K562 (cell line): ENCODE measurements around the gene GTSE1. TPM values are rescaled to one million over a fixed set of nuclear protein-coding genes. Genes with fewer than 3 reads are reported as not detected.

Experiments used
- C11orf30 ChIP-seq: fragments of 450-650 bp; IDR thresholded peaks from 2 replicates; pipeline ENCODE4 v1.6.1; 2016; ENCODE audit warnings: low read depth, mild to moderate bottlenecking
- CHCHD3 ChIP-seq: fragments of 250-450 bp; sonication (Bioruptor Pico); IDR thresholded peaks from 2 replicates; pipeline ENCODE4 v2.1.2; 2022; ENCODE audit warnings: mild to moderate bottlenecking
- CTCF ChIP-seq, 3 experiments: IDR thresholded peaks in 2 of 3; conservative IDR thresholded peaks in 1 of 3; 2 replicates each; pipeline ENCODE4 v1.5.1; 2011 to 2012; ENCODE audit warnings: low read length in 3 of 3, mild to moderate bottlenecking in 3 of 3, control low read depth in 2 of 3, improper control_type of control experiment in 1 of 3, inconsistent platforms in 1 of 3, low read depth in 1 of 3, mixed read lengths in 1 of 3, moderate library complexity in 1 of 3; ENCODE audit not compliant: insufficient read depth in 2 of 3
- FOS ChIP-seq: IDR thresholded peaks from 3 replicates; pipeline ENCODE4 v1.6.1; 2011; ENCODE audit not compliant: insufficient read length; ENCODE audit errors: extremely low read depth
- GTF2A2 ChIP-seq: IDR thresholded peaks from 2 replicates; pipeline ENCODE4 v1.6.1; 2016; ENCODE audit warnings: mild to moderate bottlenecking, missing genetic modification characterization, missing compliant biosample characterization
- GTF3C2 ChIP-seq: IDR thresholded peaks from 3 replicates; pipeline ENCODE4 v1.6.1; 2011; ENCODE audit warnings: borderline replicate concordance, mild to moderate bottlenecking, moderate library complexity; ENCODE audit not compliant: insufficient read length; ENCODE audit errors: extremely low read depth
- HDAC2 ChIP-seq: fragments of 450-650 bp; IDR thresholded peaks from 2 replicates; pipeline ENCODE4 v1.6.1; 2016; ENCODE audit warnings: mild to moderate bottlenecking
- HMG20B ChIP-seq: fragments of 250-450 bp; sonication (Bioruptor Pico); IDR thresholded peaks from 2 replicates; pipeline ENCODE4 v1.5.0; 2021; ENCODE audit warnings: mild to moderate bottlenecking
- IRF2 ChIP-seq: sonication (generic); formaldehyde crosslinking; IDR thresholded peaks from 2 replicates; pipeline ENCODE4 v1.8.1; 2022; ENCODE audit warnings: mild to moderate bottlenecking, missing genetic modification reagents
- MBD1 ChIP-seq: fragments of 250-450 bp; sonication (Bioruptor Pico); IDR thresholded peaks from 2 replicates; pipeline ENCODE4 v1.8.0; 2022; ENCODE audit warnings: inconsistent platforms
- MTF1 ChIP-seq: fragments of 250-450 bp; sonication (Bioruptor Pico); IDR thresholded peaks from 2 replicates; pipeline ENCODE4 v1.9.0; 2021; ENCODE audit warnings: moderate library complexity, mild to moderate bottlenecking, inconsistent platforms, borderline replicate concordance
- PRPF4 ChIP-seq: fragments of 200-400 bp; formaldehyde crosslinking; IDR thresholded peaks from one replicate; pipeline ENCODE4 v1.6.1; 2017; ENCODE audit warnings: low read length, low read depth, mild to moderate bottlenecking; ENCODE audit not compliant: insufficient read depth, poor library complexity, severe bottlenecking
- PTTG1 ChIP-seq: fragments of 450-650 bp; IDR thresholded peaks from 2 replicates; pipeline ENCODE4 v1.6.1; 2016; ENCODE audit warnings: low read depth, mild to moderate bottlenecking, missing genetic modification characterization, missing compliant biosample characterization
- PURB ChIP-seq: sonication (generic); formaldehyde crosslinking; IDR thresholded peaks from 2 replicates; pipeline ENCODE4 v1.9.0; 2021; ENCODE audit warnings: low read depth, mild to moderate bottlenecking, missing genetic modification reagents
- RBM17 ChIP-seq: fragments of 200-400 bp; formaldehyde crosslinking; IDR thresholded peaks from 2 replicates; pipeline ENCODE4 v1.6.1; 2017; ENCODE audit warnings: low read depth, mild to moderate bottlenecking, low read length, borderline replicate concordance
- SIX5 ChIP-seq, 2 experiments: IDR thresholded peaks; 2 replicates each; pipeline ENCODE4 v1.6.1; 2011; ENCODE audit warnings: low read length in 2 of 2, borderline replicate concordance in 1 of 2, low read depth in 1 of 2, mild to moderate bottlenecking in 1 of 2, moderate library complexity in 1 of 2; ENCODE audit not compliant: insufficient read depth in 1 of 2
- SPI1 ChIP-seq: IDR thresholded peaks from 2 replicates; pipeline ENCODE4 v1.6.1; 2011; ENCODE audit warnings: low read depth, low read length, control low read depth, borderline replicate concordance
- ZBTB8A ChIP-seq: fragments of 450-650 bp; IDR thresholded peaks from 2 replicates; pipeline ENCODE4 v1.6.1; 2018; ENCODE audit warnings: mild to moderate bottlenecking, moderate library complexity; ENCODE audit not compliant: partially characterized antibody
- ZNF311 ChIP-seq: fragments of 250-450 bp; sonication (Bioruptor Pico); IDR thresholded peaks from 2 replicates; pipeline ENCODE4 v1.4.0; 2020; ENCODE audit warnings: mild to moderate bottlenecking, moderate library complexity
- ZNF551 ChIP-seq: fragments of 250-450 bp; sonication (Bioruptor Pico); IDR thresholded peaks from 2 replicates; pipeline ENCODE4 v1.5.0; 2021; ENCODE audit warnings: mild to moderate bottlenecking, moderate library complexity
- ZNF583 ChIP-seq: fragments of 250-450 bp; sonication (Bioruptor Pico); IDR thresholded peaks from 2 replicates; pipeline ENCODE4 v1.4.0; 2020
- ZNF668 ChIP-seq: fragments of 250-450 bp; sonication (Bioruptor Pico); IDR thresholded peaks from 2 replicates; pipeline ENCODE4 v1.8.0; 2022; ENCODE audit warnings: mild to moderate bottlenecking, inconsistent platforms
- polyA plus RNA-seq, 8 experiments: library from polyadenylated mRNA; depleted of rRNA in 4 of 8; stranded (reverse) in 5 of 8; unstranded in 3 of 8; fragments of >200 nt; fragmentation: Nextera tagmentation in 2 of 8; fragmentation: Illumina TruSeq in 1 of 8; extraction: Ambion mirVana in 2 of 8; extraction: Trizol in 1 of 8; gene quantifications; 2 replicates each; pipeline versions ENCODE4 v1.2.1 to v1.2.3, GENCODE V29; 2011 to 2014; ENCODE audit warnings: inconsistent platforms in 1 of 8, missing spikeins in 1 of 8
- total RNA-seq, 7 experiments: library from RNA; depleted of rRNA in 6 of 7; stranded (reverse); fragments of >200 nt in 6 of 7; fragmentation: Illumina TruSeq in 2 of 7; extraction: Trizol in 2 of 7; gene quantifications; 2 replicates each; pipeline versions ENCODE4 v1.2.1 to v1.2.3, GENCODE V29; 2011 to 2021; ENCODE audit warnings: low replicate concordance in 1 of 7

GTSE1 gene
- total and polyA plus RNA-seq, 9 of the 15 experiments (the other 6 are each of a cell fraction or from before 2014, with no cell fraction given): 2.5 to 22.5 (median 12.9) TPM

DNA sequence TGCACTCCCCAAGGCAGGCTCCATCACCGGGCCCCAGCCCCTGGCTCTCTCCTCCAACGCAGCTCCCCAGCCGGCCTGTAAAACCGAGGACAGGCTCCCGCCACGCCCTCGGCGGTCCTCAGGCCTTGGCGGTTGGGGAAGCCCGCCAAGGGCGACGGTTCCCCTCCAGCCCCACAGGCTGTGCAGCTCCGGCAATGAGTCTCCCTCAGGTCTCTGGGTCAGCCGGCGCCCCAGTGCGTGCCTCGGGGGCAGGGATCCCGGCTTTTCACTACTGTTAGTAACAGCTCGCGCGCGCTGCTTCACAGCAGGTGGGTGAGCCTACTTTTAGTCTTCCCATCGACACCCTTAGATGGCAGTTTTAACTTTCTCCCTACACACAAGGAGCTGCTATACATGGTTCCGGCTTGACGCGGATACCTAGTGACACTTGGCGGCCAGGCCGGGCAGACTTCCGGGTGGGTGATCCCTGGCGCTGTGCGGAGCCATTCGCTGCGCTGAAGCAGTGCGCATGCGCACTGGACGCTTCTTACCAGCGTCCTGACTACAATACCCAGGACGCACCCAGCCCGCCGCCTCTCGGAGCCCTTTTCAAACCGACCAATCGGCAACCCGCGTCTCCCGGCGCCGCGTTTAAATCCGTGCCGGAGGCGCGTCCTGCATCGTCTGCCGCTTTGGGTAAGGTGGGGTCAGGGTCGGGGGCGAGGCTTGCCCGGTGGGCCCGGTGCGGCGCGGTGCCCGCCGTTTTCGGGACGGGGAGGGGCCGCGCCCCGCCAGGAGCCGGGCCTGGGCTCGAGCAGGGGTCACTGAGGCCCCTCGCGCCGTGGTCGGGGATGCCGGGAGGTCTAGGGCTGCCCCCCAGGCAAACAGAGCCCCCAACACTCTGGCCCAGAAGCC lies at the start of gene GTSE1 (continued):
- TF ChIP-seq IRF2 (CRISPR knock-in tag) (no peak), PRPF4 (no peak), HDAC2 (peak; percentile 30; the same call in 1 of the 2 replicates), RBM17 (no peak), FOS (no peak), SIX5 (IDR thresholded peaks at IDR 0.05; ENCODE audit: borderline replicate concordance in 1 of 2, insufficient read depth in 1 of 2, low read depth in 1 of 2, low read length in 2 of 2) (peak; percentile 45 to 57; a peak in 2 of 4 replicates), CTCF (IDR thresholded peaks at IDR 0.05 in 2 of 3, conservative IDR thresholded peaks at IDR 0.05 in 1 of 3; ENCODE audit: insufficient read depth in 2 of 3, low read depth in 1 of 3, low read length in 3 of 3) (peak; percentile 23 to 53 (median 49); a peak in 4 of 6 replicates), ZBTB8A (no peak), MBD1 (CRISPR knock-in tag) (no peak), HMG20B (CRISPR knock-in tag) (no peak), MTF1 (CRISPR knock-in tag) (no peak), PTTG1 (tag) (no peak), SPI1 (no peak), ZNF583 (CRISPR knock-in tag) (no peak), ZNF311 (no peak), ZNF551 (CRISPR knock-in tag) (no peak), PURB (no peak), CHCHD3 (no peak), GTF3C2 (no peak), ZNF668 (CRISPR knock-in tag) (no peak), C11orf30 (peak; percentile 42; the same call in 1 of the 2 replicates), GTF2A2 (tag) (no peak)
